ENCODE measurements around the gene SLC5A7. TPM values are rescaled to one million over a fixed set of nuclear protein-coding genes. Genes with fewer than 3 reads are reported as not detected.

SLC5A7 gene
- total RNA-seq, 4 donors from 2014 or later: under 0.01 TPM; not detected in 3

DNA sequence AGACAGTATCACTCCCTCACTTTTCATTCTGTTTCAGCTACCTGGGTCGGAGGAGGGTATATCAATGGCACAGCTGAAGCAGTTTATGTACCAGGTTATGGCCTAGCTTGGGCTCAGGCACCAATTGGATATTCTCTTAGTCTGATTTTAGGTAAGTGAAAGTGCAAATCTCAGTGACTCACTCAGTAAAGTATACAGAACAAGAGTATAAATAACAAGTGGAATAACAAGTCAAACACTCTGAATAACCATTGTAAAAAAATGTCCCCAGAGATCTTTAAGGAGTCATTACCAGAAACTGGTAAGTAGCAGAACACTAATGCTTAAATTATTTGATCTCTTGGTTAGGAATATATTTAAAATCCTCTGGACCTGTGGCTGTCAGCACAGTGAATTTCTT lies 5.7 kb downstream of the SLC5A7 start:
- TF ChIP-seq, protein P1, sequence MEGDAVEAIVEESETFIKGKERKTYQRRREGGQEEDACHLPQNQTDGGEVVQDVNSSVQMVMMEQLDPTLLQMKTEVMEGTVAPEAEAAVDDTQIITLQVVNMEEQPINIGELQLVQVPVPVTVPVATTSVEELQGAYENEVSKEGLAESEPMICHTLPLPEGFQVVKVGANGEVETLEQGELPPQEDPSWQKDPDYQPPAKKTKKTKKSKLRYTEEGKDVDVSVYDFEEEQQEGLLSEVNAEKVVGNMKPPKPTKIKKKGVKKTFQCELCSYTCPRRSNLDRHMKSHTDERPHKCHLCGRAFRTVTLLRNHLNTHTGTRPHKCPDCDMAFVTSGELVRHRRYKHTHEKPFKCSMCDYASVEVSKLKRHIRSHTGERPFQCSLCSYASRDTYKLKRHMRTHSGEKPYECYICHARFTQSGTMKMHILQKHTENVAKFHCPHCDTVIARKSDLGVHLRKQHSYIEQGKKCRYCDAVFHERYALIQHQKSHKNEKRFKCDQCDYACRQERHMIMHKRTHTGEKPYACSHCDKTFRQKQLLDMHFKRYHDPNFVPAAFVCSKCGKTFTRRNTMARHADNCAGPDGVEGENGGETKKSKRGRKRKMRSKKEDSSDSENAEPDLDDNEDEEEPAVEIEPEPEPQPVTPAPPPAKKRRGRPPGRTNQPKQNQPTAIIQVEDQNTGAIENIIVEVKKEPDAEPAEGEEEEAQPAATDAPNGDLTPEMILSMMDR (IDR thresholded peaks at IDR 0.05; ENCODE audit: low read depth): no peak

DNA sequence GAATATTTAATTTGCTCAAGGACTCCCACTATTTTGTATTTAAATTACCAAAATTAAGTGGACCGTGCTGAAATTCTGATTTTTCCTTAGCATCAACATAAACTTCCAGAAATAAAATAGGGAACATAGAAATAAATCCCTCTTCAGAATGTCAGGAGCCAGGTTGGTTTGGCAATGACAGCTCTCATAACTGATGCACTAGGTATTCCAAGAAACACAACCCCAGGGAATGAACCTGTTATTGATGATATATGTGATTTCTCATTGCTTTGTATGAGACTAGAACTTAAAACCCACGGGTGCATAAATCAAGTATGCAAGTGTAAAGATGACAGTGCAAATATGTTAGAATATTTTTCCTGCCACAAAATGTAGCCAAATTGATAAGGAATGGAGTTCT lies 12.8 kb downstream of the SLC5A7 start:
- TF ChIP-seq, protein P1 (IDR thresholded peaks at IDR 0.05; ENCODE audit: low read depth): no peak

DNA sequence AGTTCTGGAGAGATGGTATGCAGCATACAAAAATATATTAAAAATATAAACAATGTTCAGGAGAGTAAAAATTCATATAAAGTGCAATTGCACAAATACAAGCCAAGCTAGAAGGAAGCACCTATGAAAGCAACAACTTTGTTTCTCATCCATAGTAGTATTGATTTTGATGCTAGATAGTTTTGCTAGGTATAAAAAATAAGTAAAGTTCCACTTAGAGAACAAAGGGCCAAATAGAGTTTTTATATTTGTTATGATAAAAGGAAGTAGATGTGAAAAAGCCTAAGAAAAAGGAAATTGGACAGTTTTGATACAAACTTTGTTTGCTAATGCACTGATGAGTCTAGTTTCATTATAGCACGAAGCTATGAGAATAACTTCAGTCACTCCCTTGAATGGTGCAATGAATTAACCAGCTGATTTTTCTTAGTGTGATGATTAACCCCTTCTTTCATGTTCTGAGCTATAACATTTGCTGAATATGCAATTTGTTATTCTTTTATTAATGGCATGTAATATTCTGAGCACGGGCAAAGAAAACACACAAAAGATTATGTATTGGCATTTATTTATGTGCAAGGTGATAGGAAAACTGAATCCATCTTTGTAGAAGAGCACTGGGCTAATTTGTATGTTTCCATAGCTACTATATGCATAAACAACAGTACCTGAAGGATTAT lies 24.7 kb downstream of the SLC5A7 start:
- TF ChIP-seq, protein P1 (IDR thresholded peaks at IDR 0.05; ENCODE audit: low read depth): no peak

DNA sequence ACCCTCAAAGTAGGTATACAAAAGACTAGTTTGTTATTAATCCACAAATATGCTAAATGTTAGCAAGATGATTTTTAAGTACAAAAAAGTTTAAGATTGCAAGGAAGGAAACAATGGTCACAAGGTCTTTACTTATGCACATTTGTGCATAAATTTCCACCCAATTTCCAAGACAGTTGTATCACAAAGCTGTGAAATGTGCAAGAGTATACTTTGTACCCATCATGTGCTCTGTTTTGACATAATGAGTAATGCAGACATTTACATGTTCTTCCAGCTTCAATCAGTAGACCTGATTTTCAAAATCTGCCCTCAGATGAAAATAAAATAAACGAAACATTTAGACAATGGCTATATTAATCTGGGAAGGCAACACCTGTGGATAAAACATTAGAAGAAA lies 27.0 kb downstream of the SLC5A7 start:
- TF ChIP-seq, protein P1 (IDR thresholded peaks at IDR 0.05; ENCODE audit: low read depth): no peak

DNA sequence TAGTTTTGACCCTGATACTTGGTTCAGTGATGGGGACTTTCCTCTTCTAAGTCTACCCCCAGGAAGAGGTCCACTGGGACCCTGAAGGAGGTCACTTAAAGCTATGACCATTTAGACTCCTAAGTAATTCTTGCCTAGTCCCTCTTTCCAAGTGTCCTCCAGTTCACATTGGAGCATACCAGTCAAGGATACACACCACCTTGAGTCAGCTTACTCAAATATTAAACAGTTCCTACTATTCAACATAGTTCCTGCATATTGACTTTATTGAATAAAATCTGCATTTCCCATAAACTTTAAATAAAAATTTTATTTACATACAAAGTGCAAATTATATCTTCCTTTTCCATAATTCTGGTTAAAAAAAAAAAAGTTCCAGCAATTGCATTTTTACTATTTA lies 36.3 kb downstream of the SLC5A7 start:
- TF ChIP-seq, protein P1 (IDR thresholded peaks at IDR 0.05; ENCODE audit: low read depth): no peak

DNA sequence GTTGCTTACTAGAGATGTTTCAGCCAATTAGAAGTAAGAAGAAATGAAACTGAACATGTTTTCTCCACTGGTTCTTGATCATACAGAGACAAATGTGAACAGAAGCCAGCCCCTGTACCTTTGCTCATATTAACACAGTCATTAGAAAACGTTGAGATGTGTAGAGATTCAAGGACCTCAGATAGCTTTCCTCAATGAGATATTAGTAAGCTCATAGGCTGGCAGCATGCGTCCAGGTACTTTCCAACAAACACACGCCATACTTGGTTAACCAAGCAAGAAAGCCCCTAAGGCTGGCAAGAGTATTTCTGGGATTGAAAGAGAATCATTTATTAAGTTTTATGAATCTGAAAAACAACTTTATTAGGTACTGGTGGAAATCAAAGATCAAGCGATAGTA lies 37.5 kb downstream of the SLC5A7 start:
- TF ChIP-seq, protein P1 (IDR thresholded peaks at IDR 0.05; ENCODE audit: low read depth): no peak

DNA sequence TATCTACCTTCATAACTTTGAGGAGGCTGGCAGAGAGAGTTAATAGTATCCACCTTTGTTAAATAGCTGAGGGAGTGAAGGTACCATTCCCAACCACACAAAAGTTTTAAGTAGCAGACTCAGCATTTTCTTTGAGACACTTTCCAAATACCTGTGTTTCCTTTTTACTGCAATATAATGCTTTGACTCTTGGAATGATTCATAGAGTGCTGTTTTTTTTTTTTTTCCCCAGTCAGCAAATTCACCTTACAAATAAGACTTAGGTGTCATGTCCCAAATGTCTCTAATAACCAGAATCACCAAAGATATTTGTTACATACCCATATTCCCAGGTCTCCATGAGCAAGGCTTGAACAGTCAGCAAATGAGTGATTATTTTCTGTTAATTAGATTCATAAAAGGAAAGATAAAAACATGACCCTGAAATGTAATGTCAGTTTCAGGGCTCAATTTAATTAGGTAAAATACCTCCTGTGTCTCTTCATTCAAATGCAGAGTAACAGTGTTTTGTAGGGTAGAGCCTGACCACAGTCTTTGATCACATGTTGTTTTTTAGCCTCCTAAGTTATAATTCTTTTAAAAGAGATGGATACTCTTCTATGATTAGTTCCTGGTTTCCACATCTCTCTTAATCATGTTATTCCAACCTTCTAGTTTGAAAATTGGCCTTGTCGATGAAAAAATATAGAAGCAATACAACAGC lies 39.9 kb downstream of the SLC5A7 start:
- TF ChIP-seq, protein P1 (IDR thresholded peaks at IDR 0.05; ENCODE audit: low read depth): no peak

Data from subcutaneous adipose tissue (tissue), 4 donors.